ENCODE measurements around the gene PMM1.
"Not testable (repeated sequence)": the region's sequence is repeated elsewhere in the genome, so short reads cannot be mapped to it uniquely, and the experiment has no call there.

Gene PMM1

GRCh38 chr22:41562461-41562860 is 27.2 kb downstream of the PMM1 start:
- DNase-seq: no peak

- no peak for DNase-seq
Observed at GRCh38 chr22:41561788-41562187, 27.9 kb downstream of the PMM1 start.

GRCh38 chr22:41561335-41561734 is 28.3 kb downstream of the PMM1 start:
- no peak for DNase-seq

GRCh38 chr22:41560095-41560471 is 29.6 kb downstream of the PMM1 start:
- no peak for DNase-seq

DNA sequence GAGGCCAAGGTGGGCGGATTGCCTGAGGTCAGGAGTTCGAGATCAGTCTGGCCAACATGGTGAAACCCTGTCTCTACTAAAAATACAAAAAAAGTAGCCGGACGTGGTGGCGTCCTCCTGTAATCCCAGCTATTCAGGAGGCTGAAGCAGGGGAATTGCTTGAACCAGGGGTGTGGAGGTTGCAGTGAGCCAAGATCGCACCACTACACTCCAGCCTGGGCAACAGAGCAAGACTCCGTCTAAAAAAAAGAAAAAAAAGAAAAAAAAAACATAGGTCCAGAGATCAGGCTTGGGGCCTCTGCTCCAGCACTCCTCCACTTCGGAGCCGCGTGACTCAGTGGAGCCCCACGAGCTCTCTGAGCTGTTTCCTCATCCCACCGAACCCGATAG is 31.4 kb downstream of the PMM1 start:
- not testable (repeated sequence) for DNase-seq

DNA sequence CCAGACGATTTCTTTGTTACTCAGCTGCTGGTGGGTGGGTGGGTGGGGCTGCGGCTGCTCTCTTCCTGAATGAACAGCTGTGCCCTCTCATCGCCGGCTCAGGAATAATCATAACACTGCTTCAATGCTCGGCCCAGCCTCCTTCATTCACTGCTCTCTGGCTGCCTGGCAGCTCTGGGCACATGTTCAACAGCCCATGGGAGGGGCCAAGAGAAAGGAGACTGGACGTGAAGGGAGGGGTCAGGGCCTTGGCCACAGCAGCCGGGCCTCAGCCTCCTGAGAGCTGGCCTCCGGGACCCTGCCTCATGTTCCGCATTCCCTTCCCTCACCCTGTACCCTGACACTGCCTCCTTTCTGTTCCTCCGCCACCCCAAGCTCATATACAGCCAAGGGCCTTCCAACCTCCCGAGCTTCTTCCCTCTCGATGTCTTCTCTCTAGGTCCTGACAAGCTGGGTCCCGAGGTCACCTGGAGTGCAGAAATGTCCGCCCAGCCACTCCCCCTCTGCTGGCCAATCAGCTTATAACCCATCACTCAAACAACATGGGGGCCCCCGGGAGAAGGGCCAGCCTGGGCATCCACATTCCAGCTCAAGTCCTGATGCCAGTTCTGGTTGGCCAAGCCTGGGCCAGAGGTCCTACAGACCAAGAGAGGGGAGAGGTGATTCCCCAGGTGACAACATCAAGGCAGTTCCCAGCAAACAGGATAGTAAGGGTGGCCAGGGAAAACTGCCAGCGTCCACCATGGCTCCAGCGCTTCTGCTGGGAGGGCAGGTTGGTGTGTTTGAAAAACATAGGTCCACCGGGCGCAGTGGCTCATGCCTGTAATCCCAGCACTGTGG is 32.0 kb downstream of the PMM1 start:
- DNase-seq: peak; percentile 61

DNA sequence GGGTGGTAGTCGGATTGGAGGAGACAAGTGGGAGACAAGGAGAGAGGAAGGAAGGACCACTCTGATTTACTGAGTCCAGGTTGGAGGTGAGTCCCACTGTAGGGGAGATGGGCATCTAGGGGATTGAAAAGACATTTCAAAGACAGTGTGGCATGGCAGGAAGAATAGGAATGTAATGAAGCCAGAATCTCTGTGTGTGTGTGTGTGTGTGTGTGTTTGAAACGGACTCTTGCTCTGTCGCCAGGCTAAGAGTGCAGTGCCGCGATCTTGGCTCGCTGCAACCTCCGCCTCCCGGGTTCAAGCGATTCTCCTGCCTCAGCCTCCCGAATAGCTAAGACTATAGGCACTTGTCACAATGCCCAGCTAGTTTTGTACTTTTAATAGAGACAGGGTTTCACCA is 33.1 kb downstream of the PMM1 start:
- DNase-seq: no peak

DNA sequence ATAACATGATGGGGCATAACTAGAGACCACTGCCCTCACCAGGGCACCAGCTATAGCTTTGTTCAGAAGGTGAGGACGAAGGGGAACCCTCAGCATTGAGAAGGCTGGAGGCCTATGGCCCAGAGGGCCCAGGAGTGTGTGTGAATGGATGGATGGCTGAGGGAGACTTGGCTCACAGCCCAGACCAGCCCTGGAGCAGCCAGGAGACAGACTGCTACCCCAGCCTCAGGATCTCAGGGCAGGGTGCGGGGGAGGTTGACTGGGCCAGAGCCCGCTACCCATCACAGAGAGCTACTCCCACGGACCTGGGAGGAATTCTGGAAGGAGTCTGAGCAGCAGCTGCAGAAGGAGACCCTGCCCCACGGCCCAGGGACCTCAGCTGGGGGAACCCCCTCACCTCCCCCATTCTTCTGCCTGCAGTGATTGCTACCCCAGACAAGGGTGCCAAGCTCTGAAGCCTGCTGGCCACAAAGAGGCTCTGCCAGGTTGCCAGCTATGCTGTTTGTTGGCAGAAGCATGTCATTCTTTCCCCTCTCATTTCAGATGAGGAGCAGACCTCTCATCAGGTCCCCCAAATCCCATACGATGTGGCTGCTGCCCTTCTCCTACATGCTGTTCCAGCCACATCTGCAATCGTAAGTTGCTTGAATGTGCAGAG is 34.2 kb downstream of the PMM1 start:
- DNase-seq: peak; percentile 17

DNA sequence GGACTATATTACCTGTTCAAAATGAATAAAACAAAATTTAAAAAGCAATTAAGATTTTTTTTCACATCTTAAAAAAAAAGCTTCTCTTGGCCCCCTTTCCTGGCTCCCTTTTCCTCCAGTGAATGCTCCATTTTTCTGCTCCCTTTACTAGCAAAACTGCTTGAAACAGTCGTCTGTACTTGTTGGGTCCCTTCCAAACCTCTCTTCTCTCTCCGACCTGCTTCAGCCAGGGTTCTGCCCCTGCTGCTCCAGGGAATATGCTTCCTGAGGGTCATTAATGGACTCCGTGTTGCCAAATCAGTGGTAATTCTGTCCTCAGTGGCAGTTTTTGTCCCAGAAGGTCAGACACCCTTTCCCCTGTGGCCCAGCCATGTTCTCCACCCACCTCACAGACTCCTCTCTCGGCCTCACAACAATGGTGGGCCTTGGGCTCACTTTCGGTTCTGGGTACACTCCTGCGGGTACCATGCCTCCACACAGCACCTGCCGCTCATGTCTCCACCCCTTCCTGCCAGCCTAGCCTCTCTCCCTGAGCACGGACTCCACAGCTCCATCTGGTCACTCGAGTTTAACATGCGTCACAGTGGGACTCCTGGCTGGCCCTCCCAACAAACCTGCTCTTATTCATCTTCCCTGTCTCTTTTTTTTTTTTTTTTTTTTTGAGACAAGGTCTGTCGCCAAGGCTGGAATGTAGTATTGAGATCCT is 37.6 kb downstream of the PMM1 start:
- no peak for DNase-seq

GRCh38 chr22:41550952-41551491 is 38.6 kb downstream of the PMM1 start:
- no peak for DNase-seq

GRCh38 chr22:41548830-41549211 is 40.8 kb downstream of the PMM1 start:
- no peak for DNase-seq

DNA sequence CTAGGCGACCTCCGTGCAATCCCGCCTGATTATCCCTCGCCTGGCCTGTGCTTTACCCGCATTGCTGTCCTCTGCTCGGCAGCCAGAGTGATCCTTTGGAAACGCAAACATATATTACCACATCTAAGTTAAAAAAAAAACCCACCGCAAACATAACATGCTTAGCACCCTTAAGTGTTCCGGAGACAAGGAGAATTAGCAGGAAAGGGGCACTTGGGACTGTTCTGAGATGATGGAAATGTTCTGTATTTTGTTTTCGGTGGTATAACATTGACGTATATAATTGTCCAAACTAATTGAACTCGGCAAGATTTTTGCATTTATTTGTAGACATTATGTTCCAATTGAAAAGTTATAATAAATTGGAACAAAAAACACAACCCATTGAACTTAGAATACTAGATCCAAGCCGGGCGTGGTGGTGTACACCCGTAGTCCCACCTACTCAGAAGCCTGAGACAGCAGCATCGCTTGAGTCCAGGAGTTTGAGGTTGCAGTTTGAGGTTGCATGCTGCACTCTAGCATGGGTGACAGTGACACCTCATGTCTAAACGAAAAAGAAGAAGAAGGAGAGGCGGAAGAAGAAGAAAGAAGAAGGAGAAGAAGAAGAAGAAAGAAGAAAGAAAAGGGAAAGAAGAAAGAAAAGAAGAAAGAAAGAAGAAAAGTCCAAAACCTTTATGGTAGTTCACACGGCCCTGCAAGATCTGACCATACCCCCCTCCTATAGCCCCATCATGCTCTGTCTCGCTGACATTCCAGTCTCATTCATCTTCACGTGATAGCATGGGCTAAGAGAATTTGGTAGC is 44.8 kb downstream of the PMM1 start:
- peak; percentile 7 for DNase-seq

DNA sequence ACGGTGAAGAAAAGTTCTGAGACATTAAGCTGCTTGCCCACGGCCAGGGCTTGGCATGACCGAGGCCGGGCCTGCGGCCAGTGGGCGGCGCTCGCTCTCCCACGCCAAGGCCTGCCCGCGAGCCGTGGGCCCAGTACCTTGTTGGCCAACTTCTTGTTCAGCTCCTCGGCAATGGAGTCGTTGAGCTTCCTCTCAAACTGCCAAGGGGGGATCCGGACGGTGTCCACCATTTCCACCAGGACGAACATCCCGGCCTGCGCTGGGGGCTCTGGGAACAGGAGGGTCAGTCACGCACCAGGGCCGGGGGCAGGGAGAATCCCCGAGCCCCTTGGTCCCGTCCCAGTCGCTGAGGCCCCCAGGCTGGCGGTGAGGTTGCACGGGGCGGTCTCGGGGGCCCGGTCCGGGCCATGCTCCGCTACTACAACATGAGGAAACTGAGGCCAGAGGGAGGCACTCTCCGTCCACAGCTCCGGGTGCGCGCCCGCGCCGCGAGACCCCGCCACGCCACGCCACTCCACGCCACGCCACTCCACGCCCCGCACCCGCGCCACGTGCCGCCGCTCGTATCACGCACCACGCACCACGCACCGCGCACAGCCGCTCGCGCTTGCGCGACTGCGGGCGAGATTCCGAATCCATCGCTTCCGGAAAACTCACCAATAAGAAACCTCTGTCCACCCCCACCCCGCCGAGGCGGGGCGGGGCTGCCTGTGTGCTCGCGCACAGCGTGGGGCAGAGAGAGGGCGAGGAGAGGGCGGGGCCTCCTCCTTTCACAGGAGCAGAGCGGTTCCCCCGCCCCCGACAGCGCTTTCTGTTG is 45.6 kb downstream of the PMM1 start, which contains the start of gene POLR3H:
POLR3H (minus strand) TSS at position 617 of the 817 bp plus-strand sequence; CDS start at position 248, 369 bp downstream.
- peak; percentile 96 for DNase-seq

DNA sequence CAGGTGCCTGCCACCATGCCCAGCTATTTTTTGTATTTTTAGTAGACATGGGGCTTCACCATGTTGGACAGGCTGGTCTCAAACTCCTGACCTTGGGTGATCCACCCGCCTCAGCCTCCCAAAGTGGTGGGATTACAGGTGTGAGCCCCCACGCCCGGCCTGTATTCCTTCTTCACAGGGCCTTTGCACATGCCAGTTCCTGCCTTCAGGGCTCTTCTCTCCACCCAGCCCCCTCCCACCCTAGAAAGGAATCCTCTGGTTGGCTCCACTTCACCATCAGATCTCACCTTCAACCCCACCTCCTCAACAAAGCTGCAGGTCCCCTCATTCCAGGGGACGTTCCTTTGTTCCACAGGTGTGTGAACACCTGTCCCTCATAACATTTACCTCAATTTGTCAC is 47.4 kb downstream of the PMM1 start:
- no peak for DNase-seq

DNA sequence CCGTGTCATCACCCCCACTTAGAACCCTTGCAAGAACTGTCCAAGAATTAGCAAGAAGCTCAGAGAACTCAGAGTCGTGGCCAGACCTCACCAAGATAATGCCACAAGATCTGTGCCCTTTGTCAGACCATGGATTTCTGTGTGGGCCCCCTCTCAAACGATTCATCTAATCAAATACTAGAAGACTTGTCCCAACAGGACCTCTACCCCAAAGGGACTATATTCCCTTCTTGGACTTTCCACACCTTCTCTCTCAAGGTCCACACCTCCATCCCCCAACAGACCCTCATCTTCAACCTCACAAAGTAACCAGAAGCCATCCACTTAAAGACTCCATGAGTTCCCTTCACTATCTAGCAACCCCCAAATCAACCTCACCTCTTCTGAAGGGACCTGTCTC is 48.2 kb downstream of the PMM1 start:
- no peak for DNase-seq

DNA sequence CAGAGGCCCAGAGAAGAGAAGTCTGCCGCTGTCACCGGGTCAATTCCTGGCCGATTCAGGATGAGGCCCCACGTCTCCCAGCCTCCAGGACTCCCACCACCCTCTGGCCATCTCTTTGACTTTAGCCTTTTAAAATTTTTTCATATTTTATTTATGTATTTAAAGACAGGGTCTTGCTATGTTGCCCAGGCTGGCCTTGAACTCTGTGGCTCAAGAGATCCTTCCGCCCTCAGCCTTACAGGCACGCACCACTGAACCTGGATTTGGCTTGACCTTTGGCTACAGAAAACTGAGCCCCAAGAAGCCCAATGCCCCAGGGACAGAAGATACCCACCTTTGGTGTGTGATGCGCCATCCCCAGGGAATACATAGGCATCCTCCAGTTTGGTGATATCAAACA is 49.3 kb downstream of the PMM1 start:
- no peak for DNase-seq

DNA sequence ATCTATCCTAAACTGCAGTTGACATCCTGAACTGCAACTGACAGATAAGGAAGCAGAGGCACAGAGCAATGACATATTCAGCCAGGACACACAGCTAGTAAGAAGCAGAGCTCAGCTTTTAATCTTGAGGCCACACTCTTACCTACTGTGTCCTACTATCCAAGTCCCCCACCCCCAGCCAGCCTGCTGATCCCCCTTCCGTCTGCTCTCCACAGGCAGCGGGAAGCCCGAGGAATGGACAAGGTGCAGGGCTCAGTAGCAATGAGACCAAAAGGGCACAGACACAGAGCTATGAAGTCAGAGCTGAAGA is 49.7 kb downstream of the PMM1 start:
- no peak for DNase-seq

DNA sequence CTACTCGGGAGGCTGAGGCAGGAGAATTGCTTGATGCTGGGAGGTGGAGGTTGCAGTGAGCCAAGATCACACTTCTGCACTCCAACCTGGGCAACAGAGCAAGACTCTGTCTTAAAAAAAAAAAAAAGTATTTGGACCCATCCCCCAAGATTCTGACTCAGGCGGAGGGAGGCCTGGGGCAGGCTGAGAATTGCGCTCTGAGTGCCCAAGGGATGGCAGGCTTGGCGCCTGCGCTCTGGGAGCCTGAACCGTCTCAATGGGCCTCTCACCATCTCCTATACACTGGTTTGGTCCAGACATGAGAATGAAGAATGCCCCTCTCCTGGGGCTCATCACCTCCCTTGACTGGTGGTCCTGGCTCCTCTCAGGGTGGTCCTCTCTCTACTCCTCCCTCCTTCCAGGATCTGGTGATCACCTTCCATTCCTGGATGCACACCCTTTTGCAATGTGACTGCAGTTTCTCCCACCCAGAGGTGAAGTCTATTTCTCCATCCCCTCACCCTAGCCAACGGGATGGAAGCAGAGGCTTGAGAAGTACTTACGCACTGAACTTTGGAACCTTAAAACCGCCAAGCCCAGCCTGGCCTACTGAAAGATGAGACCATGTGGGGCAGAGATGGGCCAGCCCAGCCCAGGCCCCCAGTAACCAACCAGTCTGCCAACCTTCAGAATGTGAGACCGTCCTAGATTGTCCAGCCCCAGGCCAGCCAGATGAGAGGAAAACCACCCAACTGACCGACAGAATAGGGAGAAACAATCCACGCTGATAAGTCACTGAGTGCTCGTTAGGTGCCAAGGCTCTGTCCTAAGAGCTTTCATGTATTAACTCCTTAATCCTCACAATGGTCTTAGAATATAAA is 50.3 kb downstream of the PMM1 start:
- DNase-seq: no peak

DNA sequence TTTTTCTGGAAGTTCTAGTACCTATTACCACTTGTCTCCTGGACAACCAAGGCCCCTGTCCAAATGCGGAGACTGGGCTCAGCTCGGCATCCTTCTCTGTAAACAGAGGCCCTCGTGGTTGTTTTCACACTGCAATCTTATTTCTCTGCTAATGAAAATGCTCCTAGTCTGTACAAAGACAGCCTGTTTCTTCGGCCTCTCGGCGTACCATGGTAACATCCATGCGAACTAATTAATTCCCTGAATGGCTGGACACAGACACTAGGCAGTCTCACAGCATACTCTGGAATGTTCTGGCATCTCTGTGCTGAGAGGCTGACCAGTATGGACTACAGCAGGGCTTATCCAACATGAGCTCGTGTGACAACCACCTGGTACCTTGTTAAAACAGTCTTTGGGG is 51.1 kb downstream of the PMM1 start:
- DNase-seq: no peak

GRCh38 chr22:41537203-41537602 is 52.4 kb downstream of the PMM1 start:
- DNase-seq: no peak

GRCh38 chr22:41535244-41535643 is 54.4 kb downstream of the PMM1 start:
- no peak for DNase-seq

Data from NCI-H345 (cell line).